Measurements from ENCODE around the gene CCDC15.
"Not testable (repeated sequence)": the region's sequence is repeated elsewhere in the genome, so short reads cannot be mapped to it uniquely, and the experiment has no call there.

GRCh38 chr11:125056111-125056510, 102.1 kb downstream of the CCDC15 start:
- TF ChIP-seq CTCF, POLR2A (IDR thresholded peaks at IDR 0.05): not testable (repeated sequence)
